SK-N-SH (cell line): ENCODE data around the gene MTUS2.

Experiments
- CTCF ChIP-seq: fragments of 200-600 bp; sonication (generic); IDR thresholded peaks from 2 replicates; pipeline ENCODE4 v1.6.1; 2017; ENCODE audit warnings: antibody characterized with exemption, mild to moderate bottlenecking, moderate library complexity
- EP300 ChIP-seq, 2 experiments: IDR thresholded peaks; 2 replicates each; pipeline versions ENCODE4 v1.4.0 to v1.6.1; 2012; ENCODE audit warnings: borderline replicate concordance in 1 of 2, low read depth in 1 of 2, low read length in 1 of 2
- EZH2phosphoT487 ChIP-seq: fragments of 200-600 bp; sonication (generic); IDR thresholded peaks from 2 replicates; pipeline ENCODE4 v1.6.1; 2017; ENCODE audit warnings: low read depth, mixed run types, mild to moderate bottlenecking, antibody characterized with exemption, moderate library complexity, borderline replicate concordance
- JUND ChIP-seq: IDR thresholded peaks from 2 replicates; pipeline ENCODE4 v1.4.0; 2012
- MAX ChIP-seq: IDR thresholded peaks from 2 replicates; pipeline ENCODE4 v1.4.0; 2012; ENCODE audit warnings: low read depth
- POLR2AphosphoS5 ChIP-seq: IDR thresholded peaks from 2 replicates; pipeline ENCODE4 v1.6.1; 2012; ENCODE audit warnings: low read depth, low read length
- RCOR1 ChIP-seq: fragments of 150-350 bp; IDR thresholded peaks from 2 replicates; pipeline ENCODE4 v1.6.1; 2017; ENCODE audit warnings: antibody characterized with exemption, low read length
- SIN3A ChIP-seq: IDR thresholded peaks from 2 replicates; pipeline ENCODE4 v1.6.1; 2012; ENCODE audit warnings: low read depth, mild to moderate bottlenecking, low read length, moderate library complexity, borderline replicate concordance
- SMC3 ChIP-seq: IDR thresholded peaks from 2 replicates; pipeline ENCODE4 v1.6.1; 2012; ENCODE audit warnings: low read depth, low read length, improper control_type of control experiment
- TAF1 ChIP-seq: IDR thresholded peaks from 2 replicates; pipeline ENCODE4 v1.6.1; 2012; ENCODE audit warnings: low read depth, mild to moderate bottlenecking, low read length, moderate library complexity, borderline replicate concordance
- USF1 ChIP-seq: IDR thresholded peaks from 2 replicates; pipeline ENCODE4 v1.4.0; 2012; ENCODE audit warnings: low read depth, borderline replicate concordance

- TF ChIP-seq CTCF: no peak
- no peak for TF ChIP-seq TAF1
- no peak for TF ChIP-seq EP300 (IDR thresholded peaks at IDR 0.05; ENCODE audit: borderline replicate concordance in 1 of 2, low read depth in 1 of 2, low read length in 1 of 2)
- TF ChIP-seq RCOR1: no peak
- TF ChIP-seq POLR2AphosphoS5: no peak
- no peak for TF ChIP-seq USF1
- no peak for TF ChIP-seq SIN3A
- TF ChIP-seq JUND: no peak
- TF ChIP-seq SMC3: no peak
- no peak for TF ChIP-seq EZH2phosphoT487
- no peak for TF ChIP-seq MAX
Observed at GRCh38 chr13:28918030-28918429, 97.9 kb downstream of the MTUS2 start.
